HG03439 (cell line): ENCODE results near the gene FAM156B.
"Not testable (repeated sequence)": the region's sequence is repeated elsewhere in the genome, so short reads cannot be mapped to it uniquely, and the experiment has no call there.

Experiments used
- ATAC-seq: cut with Tn5 transposase; IDR thresholded peaks from one replicate; pipeline ENCODE4 v1.9.1; 2021; ENCODE audit warnings: mild to moderate bottlenecking, moderate library complexity; ENCODE audit not compliant: unreplicated experiment

FAM156B gene

GRCh38 chrX:52923781-52924241 lies 26.7 kb downstream of the FAM156B start:
- ATAC-seq = peak; percentile 55

GRCh38 chrX:52930214-52930613 lies 33.1 kb downstream of the FAM156B start:
- not testable (repeated sequence) for ATAC-seq

GRCh38 chrX:52933213-52933612 lies 36.1 kb downstream of the FAM156B start:
- ATAC-seq = no peak

DNA sequence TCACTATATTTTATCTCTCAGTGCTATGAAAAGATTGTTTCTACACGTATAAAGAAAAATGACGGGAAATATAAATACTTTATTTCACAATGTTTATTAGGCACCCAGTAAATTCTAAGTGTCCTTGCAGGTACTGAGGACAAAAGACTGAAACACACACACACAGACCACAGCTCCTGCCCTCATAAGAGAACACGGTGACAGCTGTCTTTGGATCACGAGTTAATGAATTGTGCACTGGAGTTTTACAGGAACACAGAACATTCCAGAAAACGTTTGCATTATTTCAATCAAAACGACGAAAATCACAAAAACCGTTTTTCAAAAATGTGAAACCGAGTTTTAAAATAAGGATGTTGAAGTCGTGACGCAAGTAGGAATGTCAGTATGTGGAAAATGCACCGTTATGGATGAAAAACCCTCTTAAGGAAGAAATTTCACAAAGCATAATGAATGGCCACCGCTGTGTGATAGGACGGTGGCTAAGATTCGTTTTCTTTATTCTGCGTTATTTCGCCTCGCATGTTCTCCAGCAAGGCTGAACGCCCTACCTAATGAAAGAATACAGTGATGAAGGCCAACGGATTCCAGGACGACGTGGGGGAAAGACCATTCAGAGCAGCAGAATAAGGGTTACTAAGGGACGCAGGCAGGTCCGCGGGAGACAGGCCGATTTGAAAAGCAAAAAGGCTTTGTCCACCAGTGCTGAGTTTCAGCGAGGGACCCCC lies 37.0 kb downstream of the FAM156B start:
- peak; percentile 33 for ATAC-seq

DNA sequence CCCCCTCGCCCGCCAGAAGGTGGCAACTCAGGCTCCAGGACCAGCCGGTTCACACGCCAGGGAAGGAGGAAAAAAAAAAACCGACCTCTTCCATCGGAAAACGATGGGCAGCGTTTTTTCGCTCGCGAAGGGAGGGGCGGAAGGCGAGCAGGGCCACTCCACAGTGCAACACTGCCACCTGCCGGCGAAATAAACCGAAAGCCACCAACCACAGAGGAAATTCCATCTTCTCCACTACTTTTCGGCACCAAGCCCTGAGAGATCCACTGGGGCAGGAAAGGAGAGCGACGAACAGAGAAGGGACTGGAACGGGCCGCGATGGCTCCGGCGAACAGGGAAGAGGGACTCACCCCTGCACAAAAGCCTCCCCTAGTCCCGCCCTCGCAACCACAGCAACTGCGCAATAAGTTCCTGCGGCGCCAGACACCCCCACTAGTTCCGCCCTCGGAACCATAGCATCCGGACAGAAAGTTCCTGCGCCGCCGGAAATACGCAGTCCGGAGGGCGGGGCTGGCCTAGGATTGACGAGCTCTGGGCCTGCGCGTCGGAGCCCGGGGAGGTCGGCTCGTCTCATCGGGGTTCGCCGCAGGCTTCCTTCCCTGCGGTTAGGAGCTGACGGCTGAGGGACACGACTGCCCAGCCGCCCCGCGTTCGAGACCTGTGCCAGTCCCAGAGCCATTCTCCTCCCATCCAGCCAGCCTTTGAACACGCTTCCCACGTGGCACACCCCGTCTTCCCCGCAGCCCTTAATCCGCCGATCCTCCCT lies 37.8 kb downstream of the FAM156B start:
- ATAC-seq = peak; percentile 86

GRCh38 chrX:52935470-52935784 lies 38.3 kb downstream of the FAM156B start:
- peak; percentile 14 for ATAC-seq

- not testable (repeated sequence) for ATAC-seq
Measured at GRCh38 chrX:52940704-52941103, 43.6 kb downstream of the FAM156B start.

- not testable (repeated sequence) for ATAC-seq
Measured at GRCh38 chrX:52941728-52942127, 44.6 kb downstream of the FAM156B start.

DNA sequence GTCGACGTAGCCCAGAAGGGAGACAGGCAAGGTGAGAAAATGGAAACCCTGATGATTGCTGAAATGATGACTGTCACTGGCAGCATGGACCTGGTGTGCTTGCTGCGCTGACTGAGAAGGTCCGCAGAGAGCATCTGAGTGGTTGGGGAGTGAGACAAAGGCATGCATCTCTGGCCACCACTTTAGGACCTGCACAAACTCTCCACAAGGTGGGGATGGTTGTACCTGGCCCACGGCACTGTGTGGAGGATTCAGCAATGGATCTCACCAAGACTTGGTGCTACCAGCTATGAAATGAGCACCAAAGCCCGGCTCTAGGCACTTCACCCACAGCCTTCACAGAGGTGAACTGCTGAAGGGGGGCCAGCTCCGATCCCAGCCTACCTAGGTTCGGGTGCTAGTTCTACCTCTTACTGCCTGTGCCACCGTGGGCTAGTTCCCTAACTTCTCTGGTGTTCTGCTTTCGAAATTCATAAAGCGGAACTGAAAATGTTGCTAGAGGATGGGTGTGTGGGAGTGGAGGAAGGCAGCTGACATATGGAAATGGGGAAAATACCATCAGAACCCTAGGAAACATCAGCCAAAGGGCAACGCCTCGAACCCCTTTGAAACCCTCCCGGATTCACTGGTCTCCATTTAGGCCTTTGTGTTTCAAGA lies 48.8 kb downstream of the FAM156B start:
- ATAC-seq = not testable (repeated sequence)

- ATAC-seq = not testable (repeated sequence)
Measured at GRCh38 chrX:52947501-52947900, 50.4 kb downstream of the FAM156B start.

DNA sequence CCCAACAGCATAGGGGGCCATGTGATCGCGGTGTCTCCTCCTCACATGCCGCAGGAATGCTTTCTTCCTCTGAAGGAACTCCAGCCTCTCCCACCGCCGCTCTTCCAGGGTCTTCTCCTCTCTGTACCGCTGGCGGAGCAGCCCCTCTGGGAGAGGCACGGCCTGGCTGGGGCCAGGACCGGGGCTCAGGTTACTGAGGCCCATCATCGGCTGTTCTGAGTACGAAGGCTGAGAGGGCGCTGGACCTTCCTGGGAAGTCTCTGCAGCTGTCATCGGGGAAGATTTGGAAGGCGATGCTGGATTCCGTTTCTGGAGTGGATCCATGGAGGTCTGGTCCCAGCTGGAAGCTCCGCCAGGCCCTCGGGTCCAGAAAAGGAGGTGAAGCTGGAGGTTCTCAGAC lies 51.1 kb downstream of the FAM156B start:
- ATAC-seq = not testable (repeated sequence)

DNA sequence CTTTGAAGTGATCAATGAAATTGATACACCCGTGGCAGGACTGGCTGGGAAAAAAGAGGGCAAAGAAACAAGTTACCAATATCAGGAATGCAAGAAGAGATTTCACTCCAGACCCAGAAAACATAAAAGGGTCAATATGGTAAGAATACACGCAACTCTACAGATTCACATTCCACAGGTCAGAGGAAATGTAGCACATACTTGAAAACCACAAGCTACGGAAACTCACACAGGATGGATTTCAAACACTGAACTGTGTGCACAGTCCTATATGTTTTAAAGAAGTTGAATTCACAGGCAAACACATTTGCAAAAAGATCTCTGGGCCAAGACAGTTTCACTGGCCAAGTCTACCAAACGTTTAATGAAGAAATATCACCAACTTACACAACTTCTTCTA lies 52.2 kb downstream of the FAM156B start:
- ATAC-seq = not testable (repeated sequence)

GRCh38 chrX:52949884-52950283 lies 52.8 kb downstream of the FAM156B start:
- ATAC-seq = not testable (repeated sequence)
